Measurements from ENCODE around the gene SFPQ.

SFPQ gene

GRCh38 chr1:35136780-35137179 is 56.2 kb downstream of the SFPQ start:
- DNase-seq, result no peak

Data from hippocampal formation (tissue), 2 donors.